GM19328 (cell line): Measurements from ENCODE around the gene NKAIN2.
"Not testable (repeated sequence)": the region's sequence is repeated elsewhere in the genome, so short reads cannot be mapped to it uniquely, and the experiment has no call there.

Source experiments
- ATAC-seq: cut with Tn5 transposase; IDR thresholded peaks from one replicate; pipeline ENCODE4 v1.9.1; 2021; ENCODE audit warnings: mild to moderate bottlenecking, moderate library complexity; ENCODE audit not compliant: unreplicated experiment

The NKAIN2 gene

DNA sequence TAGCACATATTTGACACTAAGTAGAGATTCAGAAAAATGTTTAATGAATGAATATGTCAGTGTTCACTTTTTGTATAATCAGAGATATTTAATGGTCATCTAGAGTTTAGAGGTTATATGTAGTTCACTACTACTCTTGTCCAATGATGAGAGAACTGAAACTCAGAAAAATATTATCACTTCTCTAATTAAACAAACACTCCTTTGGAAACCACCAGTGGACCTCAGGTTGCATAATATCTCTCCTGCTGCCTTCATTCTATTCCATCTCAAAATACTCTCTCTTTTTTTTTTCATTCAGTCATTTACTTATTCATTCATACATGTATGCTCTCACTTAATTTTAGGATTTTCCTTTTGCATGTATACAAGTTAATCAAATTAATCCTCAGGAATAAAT, 735.4 kb downstream of the NKAIN2 start:
- no peak for ATAC-seq

- ATAC-seq: no peak
These were observed 737.9 kb downstream of the NKAIN2 start for GRCh38 chr6:124541573-124541972.

- ATAC-seq: no peak
These were observed 742.9 kb downstream of the NKAIN2 start for GRCh38 chr6:124546601-124547000.

DNA sequence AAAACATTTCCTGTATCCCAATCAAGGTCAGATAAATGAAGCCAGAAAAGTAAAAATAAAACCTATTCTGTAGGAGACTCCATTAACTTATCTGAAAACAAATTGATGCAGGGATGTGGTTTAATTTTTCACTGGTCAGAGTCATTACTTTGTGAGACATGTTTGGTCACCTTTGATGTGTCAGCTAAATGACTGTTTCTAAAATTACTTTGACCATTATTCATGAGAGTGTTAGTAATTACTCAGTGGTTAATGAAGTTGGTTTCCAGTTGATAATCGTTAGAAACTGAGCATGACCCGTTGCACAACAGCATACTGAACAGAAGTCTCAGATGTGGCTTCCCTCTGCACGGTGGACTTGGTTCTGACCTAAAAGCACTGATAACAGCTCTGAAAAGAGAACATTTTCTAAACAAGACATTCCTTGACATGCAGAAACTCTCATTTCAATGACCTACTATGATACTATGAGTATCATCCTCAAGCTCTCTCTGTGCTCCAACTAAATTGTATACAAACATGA, 748.1 kb downstream of the NKAIN2 start:
- no peak for ATAC-seq

DNA sequence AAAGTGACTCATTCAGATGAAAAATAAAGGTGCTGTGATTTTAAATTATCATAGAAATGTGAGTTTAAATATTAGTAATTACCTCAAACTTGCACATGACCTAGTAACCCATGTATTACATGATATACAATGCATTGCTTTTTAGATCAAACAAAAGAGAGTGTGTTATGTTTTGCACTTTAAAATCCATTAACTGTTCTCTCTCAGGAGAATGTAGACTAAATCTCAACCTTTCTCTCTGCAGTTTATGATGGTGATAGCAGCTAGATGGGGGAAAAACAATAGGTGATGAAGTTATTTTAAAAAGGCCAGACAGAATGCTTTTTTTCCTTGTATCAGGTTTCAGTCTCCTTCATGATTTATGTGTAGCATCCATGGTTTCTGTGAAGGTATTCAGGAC, 754.2 kb downstream of the NKAIN2 start:
- no peak for ATAC-seq

- not testable (repeated sequence) for ATAC-seq
These were observed 756.4 kb downstream of the NKAIN2 start for GRCh38 chr6:124560078-124560477.

GRCh38 chr6:124560873-124561567, 757.4 kb downstream of the NKAIN2 start:
- no peak for ATAC-seq

- no peak for ATAC-seq
These were observed 758.0 kb downstream of the NKAIN2 start for GRCh38 chr6:124561635-124562130.

DNA sequence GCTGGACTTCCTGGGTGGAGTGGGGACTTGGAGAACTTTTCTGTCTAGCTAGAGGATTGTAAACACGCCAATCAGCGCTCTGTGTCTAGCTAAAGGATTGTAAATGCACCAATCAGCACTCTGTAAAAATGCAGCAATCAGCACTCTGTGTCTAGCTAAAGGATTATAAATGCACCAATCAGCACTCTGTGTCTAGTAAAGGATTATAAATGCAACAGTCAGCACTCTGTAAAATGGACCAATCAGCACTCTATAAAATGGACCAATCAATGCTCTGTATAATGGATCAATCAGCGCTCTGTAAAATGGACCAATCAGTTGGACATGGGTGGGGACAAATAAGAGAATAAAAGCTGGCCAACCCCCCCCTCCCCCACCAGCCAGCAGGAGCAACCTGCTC, 760.5 kb downstream of the NKAIN2 start:
- not testable (repeated sequence) for ATAC-seq

GRCh38 chr6:124567401-124567800, 763.7 kb downstream of the NKAIN2 start:
- ATAC-seq: no peak

- no peak for ATAC-seq
These were observed 770.3 kb downstream of the NKAIN2 start for GRCh38 chr6:124573953-124574352.

GRCh38 chr6:124577734-124578281, 774.1 kb downstream of the NKAIN2 start:
- no peak for ATAC-seq

GRCh38 chr6:124590001-124590400, 786.3 kb downstream of the NKAIN2 start:
- no peak for ATAC-seq

DNA sequence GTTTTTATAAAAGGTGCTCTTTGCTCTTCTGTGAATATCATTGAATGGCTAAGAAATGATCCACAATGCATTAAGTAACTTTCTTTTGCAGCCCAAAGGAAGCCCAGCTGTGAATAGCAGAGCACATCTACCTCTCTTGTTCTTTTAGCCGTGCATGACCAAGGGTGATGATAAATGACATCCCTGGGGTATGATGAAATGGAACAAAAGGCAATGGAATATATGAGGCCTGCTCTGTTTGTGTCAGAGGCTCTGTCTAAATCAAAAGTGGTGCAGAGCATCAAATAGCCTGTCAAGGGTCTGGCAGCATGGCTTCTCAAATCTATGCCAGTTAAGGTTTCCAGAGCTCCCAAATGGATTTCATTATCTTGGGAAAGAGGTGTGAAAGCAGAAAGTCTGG, 796.0 kb downstream of the NKAIN2 start:
- ATAC-seq: no peak

DNA sequence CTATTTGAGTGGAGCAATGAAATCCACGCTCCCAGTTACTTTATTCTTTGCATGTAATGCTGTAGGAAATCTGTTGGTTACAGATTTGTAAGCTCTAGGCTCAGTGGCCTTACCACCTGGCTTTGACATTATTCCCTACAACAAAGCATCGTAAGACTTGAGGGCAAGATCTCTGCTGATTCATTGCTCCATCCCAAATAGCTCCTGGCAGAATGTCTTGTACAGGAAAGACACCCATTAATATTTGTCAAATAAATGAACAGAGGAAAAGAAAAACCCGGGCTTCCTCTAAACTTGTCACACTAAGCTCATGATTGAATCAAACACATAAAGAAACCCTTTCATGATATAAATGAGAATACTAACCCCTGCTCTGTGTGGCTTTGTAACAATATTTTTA, 801.1 kb downstream of the NKAIN2 start:
- ATAC-seq: no peak

- no peak for ATAC-seq
These were observed 803.5 kb downstream of the NKAIN2 start for GRCh38 chr6:124607119-124607627.

DNA sequence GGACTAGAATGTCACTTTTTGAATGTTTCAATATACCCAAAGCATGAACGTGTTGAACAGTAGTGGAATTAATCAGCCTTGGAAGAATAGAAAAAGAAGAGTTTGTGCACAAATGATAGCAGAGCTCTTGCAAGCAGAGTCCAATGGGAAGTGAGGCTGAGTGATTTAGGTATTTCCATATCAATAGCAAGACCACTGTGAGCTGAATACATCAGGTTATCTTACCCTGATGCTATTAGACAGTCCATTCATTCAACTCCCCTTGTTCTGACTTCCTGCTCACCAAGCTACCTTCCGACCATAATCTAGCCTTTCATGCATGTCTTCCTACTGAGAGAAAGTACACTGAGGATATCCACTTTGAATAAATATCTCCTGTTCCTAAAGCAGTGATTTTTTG, 809.4 kb downstream of the NKAIN2 start:
- no peak for ATAC-seq

DNA sequence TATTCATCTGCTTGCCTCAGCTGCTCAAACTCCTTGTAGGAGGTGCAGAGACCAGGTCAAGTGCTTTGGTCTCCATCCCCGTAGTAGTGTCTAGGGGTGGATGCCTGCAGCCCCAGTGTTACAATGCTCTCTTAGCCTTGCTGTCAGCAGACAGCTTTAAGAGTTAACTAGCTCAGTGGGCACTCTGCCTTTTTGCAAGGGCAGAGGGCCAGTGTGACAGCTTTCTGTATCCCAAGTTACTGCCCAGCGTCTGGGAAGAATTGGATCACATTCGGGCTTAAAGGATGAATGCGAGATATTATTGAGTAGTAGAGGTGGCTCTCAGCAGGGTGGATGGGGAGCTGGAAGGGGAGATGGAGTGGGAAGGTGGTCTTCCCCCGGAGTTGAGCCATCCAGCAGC, 818.7 kb downstream of the NKAIN2 start:
- ATAC-seq: no peak

GRCh38 chr6:124633655-124634054, 830.0 kb downstream of the NKAIN2 start:
- no peak for ATAC-seq

DNA sequence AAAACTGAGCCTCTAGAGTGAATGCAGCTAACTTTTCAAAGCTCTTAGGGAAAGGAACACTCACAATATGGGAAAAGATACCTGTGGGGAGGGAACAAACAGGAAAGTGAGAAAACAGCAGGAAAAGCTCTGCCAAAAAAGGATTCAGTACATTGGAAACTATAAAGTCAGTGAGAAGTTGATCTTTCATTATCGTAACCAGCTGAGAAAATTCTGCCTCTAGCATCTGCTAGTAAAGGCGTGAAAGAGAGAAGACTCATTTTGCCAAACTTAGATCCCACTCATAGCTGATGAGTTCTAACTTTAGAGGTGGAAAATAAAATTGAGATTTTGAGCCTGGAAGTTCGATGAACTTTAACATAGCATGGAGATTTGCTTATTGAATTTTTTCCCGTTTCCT, 836.8 kb downstream of the NKAIN2 start:
- no peak for ATAC-seq

- no peak for ATAC-seq
These were observed 852.2 kb downstream of the NKAIN2 start for GRCh38 chr6:124655866-124656265.

DNA sequence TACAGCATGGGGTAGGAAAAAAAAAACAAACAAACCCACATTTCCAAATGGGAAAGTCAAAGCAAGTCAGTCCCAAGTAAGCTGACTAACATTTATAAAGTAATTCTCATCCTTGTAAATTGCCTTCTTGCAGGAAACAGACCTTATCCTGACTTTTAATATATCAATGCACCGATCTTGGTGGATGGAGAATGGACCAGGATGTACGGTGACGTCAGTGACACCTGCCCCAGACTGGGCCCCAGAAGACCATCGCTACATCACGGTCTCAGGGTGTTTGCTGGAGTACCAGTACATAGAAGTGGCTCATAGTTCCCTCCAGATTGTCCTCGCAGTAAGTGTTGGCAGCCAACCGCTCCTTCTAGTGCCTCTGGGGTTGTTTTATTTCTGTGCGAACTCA, 854.4 kb downstream of the NKAIN2 start:
- no peak for ATAC-seq
